GM12892 (cell line): Measurements from ENCODE around the gene HMCN2.

ENCODE experiments used
- POLR2A ChIP-seq: IDR thresholded peaks from 2 replicates; pipeline ENCODE4 v1.6.1; 2011; ENCODE audit warnings: low read depth, low read length, control low read depth
- POLR2AphosphoS5 ChIP-seq: IDR thresholded peaks from 2 replicates; pipeline ENCODE4 v1.6.1; 2011; ENCODE audit warnings: low read depth, low read length, control low read depth

- TF ChIP-seq POLR2AphosphoS5, result no peak
- no peak for TF ChIP-seq POLR2A
Observed at GRCh38 chr9:130474106-130474505, 208.5 kb downstream of the HMCN2 start.
